ENCODE results near the gene RCAN2. TPM values are rescaled to one million over a fixed set of nuclear protein-coding genes. Genes with fewer than 3 reads are reported as not detected.

Gene RCAN2
- total RNA-seq, 4 donors from 2014 or later: 46.9 to 289 (median 171) TPM

DNA sequence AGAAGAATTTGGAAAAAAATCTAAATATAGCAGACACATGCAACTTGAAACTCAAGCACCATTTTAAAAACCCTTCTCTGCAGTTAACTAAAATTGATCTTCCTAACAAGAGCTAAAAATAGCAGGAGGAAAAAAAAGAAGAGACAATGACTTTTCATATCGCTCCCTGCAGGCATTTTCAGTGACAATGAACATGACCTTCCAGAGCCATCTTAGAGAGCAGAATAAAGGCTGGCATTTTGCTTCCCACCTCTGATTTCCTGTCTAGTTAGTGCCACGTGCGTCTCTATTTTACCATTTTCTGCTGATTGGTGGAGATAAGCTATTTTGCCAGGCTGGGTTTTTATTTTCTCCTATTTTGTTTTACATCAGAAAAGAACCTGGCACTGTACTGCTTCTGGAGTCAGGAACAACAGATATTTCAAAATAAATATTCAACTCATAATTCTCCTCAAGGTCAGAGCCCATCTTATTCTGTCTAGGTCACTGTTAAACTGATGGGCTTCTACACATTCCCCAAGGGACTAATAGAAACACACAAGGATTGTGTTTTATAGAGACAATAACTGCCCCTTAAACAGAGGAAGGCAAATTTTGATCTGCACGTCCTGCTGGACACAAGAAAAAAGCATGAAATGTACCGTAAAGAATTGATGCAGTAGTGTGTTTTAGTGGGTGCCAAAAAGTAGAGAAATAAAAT is 250.2 kb downstream of the RCAN2 start:
- no peaks in the 10 kb centered on the region for H3K9me3 ChIP-seq
- TF ChIP-seq, protein P1, sequence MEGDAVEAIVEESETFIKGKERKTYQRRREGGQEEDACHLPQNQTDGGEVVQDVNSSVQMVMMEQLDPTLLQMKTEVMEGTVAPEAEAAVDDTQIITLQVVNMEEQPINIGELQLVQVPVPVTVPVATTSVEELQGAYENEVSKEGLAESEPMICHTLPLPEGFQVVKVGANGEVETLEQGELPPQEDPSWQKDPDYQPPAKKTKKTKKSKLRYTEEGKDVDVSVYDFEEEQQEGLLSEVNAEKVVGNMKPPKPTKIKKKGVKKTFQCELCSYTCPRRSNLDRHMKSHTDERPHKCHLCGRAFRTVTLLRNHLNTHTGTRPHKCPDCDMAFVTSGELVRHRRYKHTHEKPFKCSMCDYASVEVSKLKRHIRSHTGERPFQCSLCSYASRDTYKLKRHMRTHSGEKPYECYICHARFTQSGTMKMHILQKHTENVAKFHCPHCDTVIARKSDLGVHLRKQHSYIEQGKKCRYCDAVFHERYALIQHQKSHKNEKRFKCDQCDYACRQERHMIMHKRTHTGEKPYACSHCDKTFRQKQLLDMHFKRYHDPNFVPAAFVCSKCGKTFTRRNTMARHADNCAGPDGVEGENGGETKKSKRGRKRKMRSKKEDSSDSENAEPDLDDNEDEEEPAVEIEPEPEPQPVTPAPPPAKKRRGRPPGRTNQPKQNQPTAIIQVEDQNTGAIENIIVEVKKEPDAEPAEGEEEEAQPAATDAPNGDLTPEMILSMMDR (IDR thresholded peaks at IDR 0.05): no peak
- TF ChIP-seq EP300 (IDR thresholded peaks at IDR 0.05) (no peak), POLR2A (IDR thresholded peaks at IDR 0.05) (no peak), POLR2AphosphoS5 (IDR thresholded peaks at IDR 0.05) (no peak)
- no peaks in the 10 kb centered on the region for H3K27me3 ChIP-seq
- no peak overlapping the region for H3K27ac ChIP-seq
- no peak overlapping the region for H3K4me3 ChIP-seq
- peaks cover 0 to 29% of the 10 kb centered on the region in 2 donors for H3K36me3 ChIP-seq
- WGBS, 2 donors (ENCODE audit: low coverage in 1 of 2): 63 to 67% methylated on average over 5 of the region's 5 CpGs
- no peak for ATAC-seq
- H3K4me1 ChIP-seq: peaks cover 0 to 35% (median 2%) of the 10 kb centered on the region in 3 donors

DNA sequence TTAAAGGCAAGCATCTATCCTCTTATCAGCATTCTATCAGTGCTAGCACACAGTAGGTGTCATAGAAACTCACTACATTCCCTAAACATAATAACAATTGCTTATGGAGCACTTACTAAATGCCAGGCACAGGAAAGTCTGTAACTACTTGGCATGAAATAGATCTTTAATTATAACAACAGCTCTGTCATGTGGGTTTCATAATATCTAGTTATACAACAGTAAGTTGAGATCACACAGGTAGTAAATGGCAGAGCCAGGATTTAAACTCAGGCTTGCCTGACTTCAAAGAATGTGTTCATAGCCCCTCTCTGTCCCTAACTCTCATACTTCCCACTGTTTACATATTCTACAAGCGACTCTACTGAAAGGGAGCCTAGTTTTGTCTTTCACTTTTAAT is 254.5 kb downstream of the RCAN2 start:
- no peak for ATAC-seq
- WGBS, 2 donors (ENCODE audit: low coverage in 1 of 2): 40 to 88% methylated on average over 1 of the region's 1 CpG
- TF ChIP-seq POLR2A (IDR thresholded peaks at IDR 0.05): no peak
- no peak for TF ChIP-seq POLR2AphosphoS5 (IDR thresholded peaks at IDR 0.05)
- TF ChIP-seq, protein P1 (IDR thresholded peaks at IDR 0.05): no peak
- no peak for TF ChIP-seq EP300 (IDR thresholded peaks at IDR 0.05)

DNA sequence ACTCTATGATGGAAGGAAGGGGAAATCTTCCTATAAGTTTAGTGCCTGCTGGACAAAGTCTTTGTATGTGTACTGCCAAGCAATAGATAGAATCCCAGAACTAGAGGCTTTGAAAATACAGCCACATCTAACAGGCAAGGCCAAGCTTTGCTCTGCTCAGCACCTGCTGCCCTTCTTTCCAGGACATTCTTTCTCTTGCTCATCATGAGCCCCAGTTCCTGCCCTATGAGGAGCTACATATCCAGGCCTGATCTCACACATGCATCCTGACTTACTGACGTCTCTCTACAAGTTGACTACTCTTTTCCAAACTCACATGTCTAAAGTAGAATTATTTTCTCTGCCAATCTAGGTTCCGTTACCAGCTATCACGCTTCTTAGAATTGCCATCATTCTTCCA is 256.0 kb downstream of the RCAN2 start:
- Histone ChIP-seq H3K4me3 (no peak overlapping the region), H3K4me1 (peaks cover 0 to 13% (median 0%) of the 10 kb centered on the region in 3 donors), H3K36me3 (peaks cover 0 to 27% of the 10 kb centered on the region in 2 donors), H3K27me3 (no peaks in the 10 kb centered on the region), H3K9me3 (peaks cover 0 to 8% (median 0%) of the 10 kb centered on the region in 3 donors), H3K27ac (no peak overlapping the region)
- ATAC-seq: no peak
- TF ChIP-seq POLR2AphosphoS5 (IDR thresholded peaks at IDR 0.05): no peak
- no peak for TF ChIP-seq POLR2A (IDR thresholded peaks at IDR 0.05)
- TF ChIP-seq, protein P1 (IDR thresholded peaks at IDR 0.05): no peak
- no peak for TF ChIP-seq EP300 (IDR thresholded peaks at IDR 0.05)
- WGBS, 2 donors (ENCODE audit: low coverage in 1 of 2): 93 to 96% methylated on average over 3 of the region's 3 CpGs

More for the DNA sequence above, 254.5 kb downstream of the RCAN2 start:
- H3K9me3 ChIP-seq: no peaks in the 10 kb centered on the region
- H3K4me3 ChIP-seq: no peak overlapping the region
- H3K27ac ChIP-seq: no peak overlapping the region
- H3K36me3 ChIP-seq: peaks cover 0 to 17% of the 10 kb centered on the region in 2 donors
- no peaks in the 10 kb centered on the region for H3K27me3 ChIP-seq
- H3K4me1 ChIP-seq: peaks cover 0 to 24% (median 2%) of the 10 kb centered on the region in 3 donors

DNA sequence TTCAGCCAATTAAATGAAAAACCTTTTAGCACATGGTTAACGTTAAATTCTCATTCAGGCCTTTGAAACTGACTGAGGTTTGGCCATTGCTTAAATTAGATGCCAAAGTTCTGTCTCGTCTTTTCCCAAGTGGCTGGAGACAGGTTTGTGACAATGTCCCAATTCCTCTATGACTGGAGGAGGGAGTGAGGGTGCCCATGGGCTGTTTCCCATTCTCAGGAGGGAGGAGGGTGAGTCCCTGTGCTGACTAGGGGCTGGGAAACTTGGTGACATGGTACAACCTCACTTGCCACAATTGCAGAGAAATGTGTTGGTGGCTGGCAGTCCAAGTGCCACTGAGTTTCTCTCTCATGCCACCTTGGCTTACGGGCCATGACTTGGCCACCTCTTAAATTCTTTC is 256.5 kb downstream of the RCAN2 start:
- Histone ChIP-seq H3K36me3 (peaks cover 0 to 30% of the 10 kb centered on the region in 2 donors), H3K27ac (peak overlapping the region in 1 of 4 donors; percentile 1), H3K27me3 (no peaks in the 10 kb centered on the region), H3K9me3 (peaks cover 0 to 10% (median 0%) of the 10 kb centered on the region in 3 donors), H3K4me3 (no peak overlapping the region), H3K4me1 (peaks cover 0 to 13% (median 0%) of the 10 kb centered on the region in 3 donors)
- TF ChIP-seq, protein P1 (IDR thresholded peaks at IDR 0.05): no peak
- TF ChIP-seq EP300 (IDR thresholded peaks at IDR 0.05) (no peak), POLR2AphosphoS5 (IDR thresholded peaks at IDR 0.05) (no peak), POLR2A (IDR thresholded peaks at IDR 0.05) (no peak)
- 74 to 80% methylated on average over 2 to 3 of the region's 3 CpGs for WGBS, 2 donors (ENCODE audit: low coverage in 1 of 2)
- no peak for ATAC-seq

DNA sequence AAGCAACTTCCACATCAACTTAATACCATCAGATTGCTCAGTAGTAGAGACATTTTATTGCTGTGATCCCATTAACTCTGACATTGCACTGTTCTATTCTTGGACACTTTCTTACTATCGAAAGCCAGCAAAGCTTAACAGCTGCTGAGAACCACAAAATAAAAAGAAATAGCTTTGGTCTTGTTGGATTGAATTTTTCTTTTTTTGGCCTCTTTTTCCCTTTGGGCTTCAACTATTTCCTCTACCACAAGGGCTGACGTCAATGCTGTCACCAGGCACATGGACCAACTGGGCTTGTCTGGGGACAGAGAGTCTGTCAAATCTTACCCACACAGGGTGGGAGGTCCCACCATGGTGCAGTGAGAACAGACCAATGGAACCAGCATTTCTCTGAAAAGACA is 257.1 kb downstream of the RCAN2 start:
- Histone ChIP-seq H3K4me1 (peaks cover 0 to 13% (median 0%) of the 10 kb centered on the region in 3 donors), H3K27me3 (no peaks in the 10 kb centered on the region), H3K36me3 (peaks cover 0 to 30% of the 10 kb centered on the region in 2 donors), H3K4me3 (no peak overlapping the region), H3K27ac (no peak overlapping the region), H3K9me3 (peaks cover 0 to 10% (median 0%) of the 10 kb centered on the region in 3 donors)
- peak; percentile 28 for ATAC-seq
- TF ChIP-seq, protein P1 (IDR thresholded peaks at IDR 0.05): no peak
- no peak for TF ChIP-seq EP300 (IDR thresholded peaks at IDR 0.05)
- TF ChIP-seq POLR2AphosphoS5 (IDR thresholded peaks at IDR 0.05): no peak
- TF ChIP-seq POLR2A (IDR thresholded peaks at IDR 0.05): no peak
- WGBS, 2 donors (ENCODE audit: low coverage in 1 of 2): 69 to 76% methylated on average over 2 of the region's 2 CpGs

Measured in gastroesophageal sphincter (tissue), 4 donors.